ENCODE data around the gene PTPRD. TPM values are rescaled to one million over a fixed set of nuclear protein-coding genes. Genes with fewer than 3 reads are reported as not detected.

The PTPRD gene
- total and polyA plus RNA-seq, 2 experiments from 2014 or later, result 11.5 to 58.0 TPM

GRCh38 chr9:8719833-8720486, 1892.8 kb downstream of the PTPRD start:
- H3K27ac Mint-ChIP-seq, result no peak overlapping the region
- Histone ChIP-seq H3K4me1 (ENCODE audit: insufficient read depth) (peaks cover 35% of the 10 kb centered on the region), H2AFZ (no peak overlapping the region), H3K36me3 (ENCODE audit: insufficient read depth) (no peaks in the 10 kb centered on the region), H3K27me3 (ENCODE audit: insufficient read depth) (no peaks in the 10 kb centered on the region), H4K20me1 (replicated peaks; ENCODE audit: insufficient read depth) (0 out of 2 replicates have a peak, but pooled peaks cover 7% of the 10 kb centered on the region), H3K27ac (ENCODE audit: low read depth) (no peak overlapping the region), H3F3A (replicated peaks; ENCODE audit: low read depth) (no peaks in the 10 kb centered on the region), H3K4me2 (no peak overlapping the region), H3K4me3 (no peak overlapping the region), H3K79me2 (replicated peaks; ENCODE audit: insufficient read depth) (peaks cover 4% of the 10 kb centered on the region; the same call in 1 of the 2 replicates), H3K9me2 (ENCODE audit: insufficient read depth) (no peaks in the 10 kb centered on the region)
- H3K4me3 Mint-ChIP-seq, result no peak overlapping the region
- H3K9me3 Mint-ChIP-seq, result no peaks in the 10 kb centered on the region
- no peak for DNase-seq (ENCODE audit: low spot score)
- H3K36me3 Mint-ChIP-seq (ENCODE audit: low read depth), result no peaks in the 10 kb centered on the region
- ATAC-seq, result peak; percentile 32; the same call in 1 of the 3 replicates
- no peak for TF ChIP-seq CREB1 (CRISPR knock-in tag; IDR thresholded peaks at IDR 0.05; ENCODE audit: low read depth)
- TF ChIP-seq ZNF114 (CRISPR knock-in tag; IDR thresholded peaks at IDR 0.05), result no peak
- no peak for TF ChIP-seq NANOG (IDR thresholded peaks at IDR 0.05; ENCODE audit: borderline replicate concordance)
- no peak for TF ChIP-seq ETS1 (IDR thresholded peaks at IDR 0.05)
- no peak for TF ChIP-seq ZNF331 (CRISPR knock-in tag; IDR thresholded peaks at IDR 0.05; ENCODE audit: low read depth)
- no peak for TF ChIP-seq POLR2AphosphoS5 (IDR thresholded peaks at IDR 0.05; ENCODE audit: low read depth)
- TF ChIP-seq REST (IDR thresholded peaks at IDR 0.05; ENCODE audit: unreplicated experiment), result no peak
- TF ChIP-seq EZH2phosphoT487 (IDR thresholded peaks at IDR 0.05; ENCODE audit: unreplicated experiment), result no peak
- TF ChIP-seq JUNB (IDR thresholded peaks at IDR 0.05; ENCODE audit: unreplicated experiment), result no peak
- TF ChIP-seq STAT1 (IDR thresholded peaks at IDR 0.05; ENCODE audit: unreplicated experiment), result no peak
- no peak for TF ChIP-seq EZH2 (IDR thresholded peaks at IDR 0.05; ENCODE audit: low read depth, unreplicated experiment)
- TF ChIP-seq, protein P1, sequence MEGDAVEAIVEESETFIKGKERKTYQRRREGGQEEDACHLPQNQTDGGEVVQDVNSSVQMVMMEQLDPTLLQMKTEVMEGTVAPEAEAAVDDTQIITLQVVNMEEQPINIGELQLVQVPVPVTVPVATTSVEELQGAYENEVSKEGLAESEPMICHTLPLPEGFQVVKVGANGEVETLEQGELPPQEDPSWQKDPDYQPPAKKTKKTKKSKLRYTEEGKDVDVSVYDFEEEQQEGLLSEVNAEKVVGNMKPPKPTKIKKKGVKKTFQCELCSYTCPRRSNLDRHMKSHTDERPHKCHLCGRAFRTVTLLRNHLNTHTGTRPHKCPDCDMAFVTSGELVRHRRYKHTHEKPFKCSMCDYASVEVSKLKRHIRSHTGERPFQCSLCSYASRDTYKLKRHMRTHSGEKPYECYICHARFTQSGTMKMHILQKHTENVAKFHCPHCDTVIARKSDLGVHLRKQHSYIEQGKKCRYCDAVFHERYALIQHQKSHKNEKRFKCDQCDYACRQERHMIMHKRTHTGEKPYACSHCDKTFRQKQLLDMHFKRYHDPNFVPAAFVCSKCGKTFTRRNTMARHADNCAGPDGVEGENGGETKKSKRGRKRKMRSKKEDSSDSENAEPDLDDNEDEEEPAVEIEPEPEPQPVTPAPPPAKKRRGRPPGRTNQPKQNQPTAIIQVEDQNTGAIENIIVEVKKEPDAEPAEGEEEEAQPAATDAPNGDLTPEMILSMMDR (conservative IDR thresholded peaks at IDR 0.05; ENCODE audit: low read depth in 2 of 2), result no peak
- TF ChIP-seq ZNF462 (CRISPR knock-in tag; IDR thresholded peaks at IDR 0.05), result no peak
- peaks cover 33% of the 10 kb centered on the region for H3K4me1 Mint-ChIP-seq
- peaks cover 7% of the 10 kb centered on the region for H3K27me3 Mint-ChIP-seq (ENCODE audit: insufficient read depth, low read depth, poor library complexity)
